HG02884 (cell line): Measurements from ENCODE around the gene FHIT.
A peak's percentile ranks its signal among the peaks of the same experiment; 100 is the strongest.

Experiments used
- ATAC-seq: cut with Tn5 transposase; IDR thresholded peaks from one replicate; pipeline ENCODE4 v1.9.1; 2021; ENCODE audit warnings: mild to moderate bottlenecking, moderate library complexity; ENCODE audit not compliant: unreplicated experiment

The FHIT gene

DNA sequence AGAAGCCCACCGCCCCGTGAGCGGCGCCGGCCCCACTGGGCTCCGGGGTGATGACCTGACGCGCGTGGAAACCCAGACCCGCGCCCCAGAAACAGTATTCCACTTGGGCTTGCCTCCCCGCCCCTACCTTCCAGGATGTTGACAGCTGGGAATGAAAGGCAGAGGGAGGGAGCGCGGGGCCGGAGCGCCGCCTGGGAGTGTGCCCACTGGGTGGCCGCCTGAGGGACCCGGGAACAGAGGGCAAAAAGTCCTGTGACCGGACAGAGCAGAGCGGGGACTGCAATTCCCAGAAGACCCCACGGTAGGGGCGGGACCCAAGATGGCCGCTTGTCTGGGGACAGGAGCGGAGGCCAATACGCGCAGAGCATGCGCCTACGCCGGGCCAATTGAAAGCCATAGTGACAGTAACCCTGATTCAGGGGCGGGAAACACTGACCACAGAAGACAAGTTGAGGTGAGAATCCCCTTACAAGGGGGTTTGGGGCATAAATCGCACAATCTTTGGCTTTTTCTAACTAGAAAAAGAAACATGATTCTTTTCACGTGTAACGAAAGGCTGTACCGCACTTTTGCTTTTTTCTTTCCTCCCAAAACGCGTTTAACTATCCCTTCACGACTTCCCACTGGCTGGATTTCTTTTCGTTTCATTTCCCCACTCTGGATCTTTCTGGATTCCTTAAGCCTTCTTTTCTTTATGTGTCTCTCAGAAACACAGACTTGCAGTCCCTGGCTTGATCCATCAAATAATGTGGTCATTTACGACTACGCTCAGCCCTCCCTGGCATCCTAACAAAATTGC is at the start of gene FHIT:
TSS of gene FHIT (minus strand) at position 279 of the 799 bp plus-strand sequence.
- ATAC-seq, result peak; percentile 88

DNA sequence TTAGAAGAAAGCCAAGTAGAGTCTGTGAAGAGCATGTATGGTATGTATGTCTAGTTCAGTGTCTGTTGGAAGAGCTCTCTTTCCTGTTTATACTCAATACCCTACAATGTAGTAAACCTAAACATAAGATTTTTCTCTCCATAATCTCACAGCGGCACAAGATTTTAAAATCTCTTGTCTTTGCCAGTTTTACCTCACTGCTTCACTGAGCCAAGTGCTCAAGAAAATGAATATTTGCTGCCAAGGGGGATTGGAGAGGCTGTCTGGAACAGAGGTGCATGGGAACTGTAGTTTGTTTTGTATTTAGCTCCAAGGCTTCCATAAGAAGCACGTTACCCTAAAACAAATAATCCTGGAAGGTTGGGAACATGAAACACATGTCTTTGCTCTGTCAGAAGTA is 49.5 kb upstream of the FHIT start:
- no peak for ATAC-seq

DNA sequence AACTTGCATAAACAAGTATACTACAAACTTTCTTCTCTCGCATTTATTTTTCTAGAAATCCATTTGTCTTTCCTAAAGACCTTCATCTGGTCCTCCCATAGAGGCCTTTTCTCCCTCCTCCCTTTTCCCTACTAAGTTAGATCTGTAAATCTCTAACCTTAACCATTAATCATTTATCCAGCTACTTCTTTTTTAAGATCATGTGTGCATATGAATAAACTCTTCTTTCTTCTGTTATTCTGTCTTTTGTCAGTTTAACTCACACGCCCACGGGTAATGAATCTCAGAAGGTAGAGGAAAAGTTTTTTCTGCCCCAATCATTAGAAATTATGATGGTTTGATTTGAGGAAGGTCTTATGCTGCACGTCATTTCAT is 48.7 kb upstream of the FHIT start:
- no peak for ATAC-seq

DNA sequence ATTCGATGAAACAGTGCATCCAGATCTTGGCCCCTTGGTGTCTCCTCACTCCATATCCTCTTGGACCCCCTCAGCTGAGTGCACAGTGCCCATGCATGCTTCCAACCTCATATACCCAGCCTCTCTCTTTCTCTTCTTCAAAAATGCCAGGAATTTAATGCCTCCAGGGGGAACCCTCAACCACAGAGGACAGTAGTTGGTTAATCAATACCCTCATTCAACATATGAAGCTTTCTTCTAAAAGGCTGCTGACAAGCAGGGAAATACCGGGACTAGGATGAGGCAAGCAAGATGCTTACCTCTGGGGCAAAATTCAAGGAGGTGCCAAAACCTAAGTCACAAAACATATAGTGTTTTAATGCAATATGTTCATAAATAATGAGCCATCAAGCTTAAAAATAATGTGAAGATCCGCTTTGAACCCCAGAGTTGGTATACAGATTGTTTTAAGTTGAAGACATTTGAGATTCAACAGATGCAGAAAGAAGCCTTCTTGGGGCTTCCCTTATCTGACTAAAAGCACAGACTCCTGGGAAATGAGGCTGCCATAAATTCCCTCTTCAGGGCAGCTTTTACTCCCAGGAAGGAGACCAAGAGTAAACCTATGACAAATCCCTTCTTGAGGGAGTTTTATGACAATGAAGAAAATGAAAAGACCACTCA is 48.2 kb upstream of the FHIT start:
- no peak for ATAC-seq

DNA sequence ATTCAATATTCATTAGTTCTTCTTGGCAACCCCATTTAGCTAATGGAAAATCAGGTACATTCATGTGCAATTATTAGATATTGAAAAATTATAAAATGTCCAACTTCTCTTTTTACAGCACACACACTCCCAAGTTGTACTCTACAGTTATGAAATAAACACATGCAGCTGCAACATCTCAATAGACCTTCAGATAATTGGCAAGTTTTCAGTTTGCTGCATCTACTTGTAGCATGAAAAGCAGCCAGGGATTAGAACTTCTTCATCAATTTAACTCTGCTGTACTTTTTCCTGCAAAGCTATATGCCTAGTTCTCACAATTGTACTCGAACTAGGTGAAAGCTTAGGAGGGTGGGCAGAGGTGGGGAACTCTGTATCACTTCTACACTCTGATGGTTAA is 46.6 kb upstream of the FHIT start:
- no peak for ATAC-seq

DNA sequence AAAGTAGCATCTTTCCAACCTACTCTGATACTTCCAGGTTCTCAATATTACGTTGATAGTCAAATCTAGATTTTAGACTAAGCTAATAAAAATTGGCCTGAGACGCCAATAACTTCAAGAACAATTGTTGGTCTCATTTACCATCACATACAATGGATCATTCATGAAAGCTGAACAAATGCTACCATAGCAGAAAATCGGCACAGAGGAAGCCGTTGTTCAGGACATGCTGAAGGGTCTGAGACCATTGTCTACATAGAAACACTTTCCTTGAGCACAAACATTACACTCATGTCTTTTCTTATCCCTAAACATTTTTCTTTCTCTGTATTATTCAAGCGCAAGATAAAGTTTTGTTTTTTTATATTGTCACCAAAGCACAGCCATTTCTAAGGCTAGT is 37.2 kb upstream of the FHIT start:
- ATAC-seq, result no peak

DNA sequence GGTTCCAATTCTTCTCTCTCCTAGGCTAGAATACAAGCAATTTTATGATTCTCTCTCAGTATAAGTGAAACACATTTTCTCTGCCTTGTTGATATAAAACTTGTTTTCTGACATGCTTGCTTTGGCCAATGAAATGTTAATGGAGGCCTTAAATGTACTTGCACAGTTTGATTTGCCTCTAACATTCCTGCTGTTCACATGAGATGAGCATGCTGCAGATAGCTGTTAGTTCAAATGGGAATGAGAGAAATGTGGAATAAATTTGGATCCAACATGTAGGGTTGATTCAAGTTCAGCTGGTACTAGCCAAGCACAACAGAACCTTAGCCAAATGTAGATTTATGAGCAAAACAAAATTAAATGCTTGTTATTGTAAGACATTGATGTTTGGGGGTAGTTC is 32.6 kb upstream of the FHIT start:
- ATAC-seq, result no peak

DNA sequence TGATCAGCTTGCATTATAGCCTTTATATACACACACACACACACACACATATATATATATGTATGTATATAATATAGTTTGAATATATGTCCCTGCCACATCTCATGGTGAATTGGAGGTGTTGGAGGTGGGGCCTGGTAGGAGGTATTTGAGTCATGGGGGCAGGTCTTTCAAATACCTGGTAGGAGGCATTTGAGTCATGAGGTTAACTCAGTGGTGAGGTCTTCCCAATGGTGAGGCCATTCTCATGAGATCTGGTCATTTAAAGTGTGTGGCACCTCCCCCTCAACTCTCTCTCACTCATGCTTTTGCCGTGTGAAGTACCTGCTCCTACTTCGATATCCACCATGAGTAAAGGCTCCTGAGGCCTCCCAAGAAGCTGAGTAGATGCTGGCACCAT is 27.5 kb upstream of the FHIT start:
- ATAC-seq, result no peak

DNA sequence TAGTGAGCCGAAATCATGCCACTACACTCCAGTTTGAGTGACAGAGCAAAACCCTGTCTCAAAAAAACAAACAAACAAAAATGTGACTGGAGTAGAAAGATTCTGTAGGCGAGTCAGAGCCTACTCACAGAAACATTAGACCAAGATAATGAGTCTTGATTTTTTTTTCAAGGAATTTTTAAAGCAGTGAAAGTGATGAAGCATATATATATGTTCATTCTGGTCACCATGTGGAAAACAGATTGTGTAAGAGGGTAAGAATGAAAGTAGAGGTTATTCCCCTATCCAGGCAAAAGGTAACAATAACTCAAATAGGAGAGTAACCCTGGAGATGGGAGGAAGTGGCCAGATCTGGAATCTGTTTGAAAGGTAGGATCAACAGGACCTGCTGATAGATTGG is 26.2 kb upstream of the FHIT start:
- ATAC-seq, result no peak

DNA sequence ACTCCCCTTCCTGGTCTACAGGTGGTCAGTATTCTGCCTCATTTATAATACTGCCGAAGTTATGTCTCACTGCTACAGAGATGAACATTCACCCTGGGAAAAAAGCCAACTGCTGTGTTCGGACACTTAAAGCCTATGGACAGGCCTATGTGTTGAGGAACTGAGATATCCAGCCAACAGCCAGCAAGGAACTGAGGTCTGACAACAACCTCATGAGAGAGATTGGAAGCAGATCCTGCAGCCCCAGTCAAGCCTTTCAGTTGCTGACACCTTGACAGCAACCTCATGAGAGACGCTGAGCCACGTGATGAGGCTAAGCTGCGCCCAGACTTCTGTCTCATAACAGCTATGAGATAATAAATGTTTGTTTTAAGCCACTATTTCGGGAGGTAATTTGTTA is 18.2 kb upstream of the FHIT start:
- ATAC-seq, result no peak

DNA sequence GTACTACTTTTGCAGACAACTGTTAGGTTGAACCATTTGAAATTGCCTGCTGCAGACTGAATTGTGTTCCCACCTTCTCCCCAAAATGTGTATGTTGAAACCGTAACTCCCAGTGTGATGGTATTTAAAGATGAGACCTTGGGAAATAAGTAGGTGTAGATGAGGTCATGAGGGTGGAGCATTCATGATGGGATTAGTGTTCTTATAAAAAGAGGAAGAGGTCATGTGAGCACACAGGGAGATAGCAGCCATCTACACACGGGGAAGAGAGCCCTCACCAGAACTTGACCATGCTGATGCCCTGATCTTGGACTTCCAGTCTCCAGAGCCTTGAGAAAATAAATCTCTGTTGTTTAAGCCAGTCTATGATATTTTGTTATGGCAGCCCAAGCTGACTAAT is 17.4 kb upstream of the FHIT start:
- no peak for ATAC-seq

DNA sequence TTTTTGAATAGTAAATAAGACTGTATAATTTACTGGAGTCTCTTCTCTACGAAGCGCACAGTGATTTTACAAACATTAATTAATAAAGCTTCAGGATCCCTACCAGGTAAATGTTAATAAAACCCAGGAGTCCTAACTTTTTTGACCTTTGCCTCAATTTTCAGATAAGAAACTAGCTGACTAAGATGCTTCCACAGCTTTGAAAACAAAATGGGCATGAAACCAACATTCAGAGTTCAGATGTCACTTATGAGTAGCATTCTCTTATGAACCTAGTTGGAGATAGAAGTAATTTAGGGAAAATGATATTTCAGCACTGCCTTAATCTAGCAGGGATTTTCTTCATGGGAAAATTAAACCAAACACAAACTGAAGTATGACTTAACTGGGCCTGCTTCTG is 13.0 kb upstream of the FHIT start:
- no peak for ATAC-seq

DNA sequence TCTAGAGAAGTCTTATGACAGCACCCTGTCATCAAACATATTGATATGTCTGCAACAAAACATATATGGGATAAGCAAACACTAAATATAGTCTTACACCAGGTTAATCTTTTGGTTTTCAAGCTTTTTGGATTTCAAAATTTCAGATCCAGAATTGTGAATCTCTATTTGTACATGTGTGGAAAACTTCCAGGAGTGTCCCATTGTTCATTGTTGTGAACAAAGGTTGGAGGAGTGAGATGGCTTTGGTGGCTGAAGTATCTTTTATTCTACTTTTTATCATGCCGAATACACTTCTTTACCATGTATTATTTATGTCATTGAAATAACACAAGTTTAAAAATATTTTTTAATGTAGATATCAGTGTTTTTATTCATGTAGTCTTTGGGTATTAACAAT is 5.9 kb upstream of the FHIT start:
- no peak for ATAC-seq

DNA sequence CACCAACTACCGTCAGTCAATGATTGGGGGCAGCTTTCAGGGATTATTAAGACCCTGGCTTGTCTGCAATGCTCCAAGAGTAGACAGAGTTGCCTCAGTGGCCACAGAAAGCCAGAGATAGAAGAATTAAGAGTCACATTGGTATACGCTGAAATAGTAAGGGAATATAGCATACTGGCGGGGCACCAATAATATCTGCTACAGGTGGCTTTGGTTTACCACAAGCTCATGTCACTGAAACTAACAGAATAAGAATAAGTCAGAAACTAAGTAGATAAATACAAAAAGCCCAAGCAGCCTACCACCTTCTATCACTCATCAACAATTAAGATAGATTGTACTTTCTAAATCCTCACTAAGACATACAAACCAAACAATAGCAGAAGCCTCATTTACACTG is 2.5 kb upstream of the FHIT start:
- no peak for ATAC-seq

DNA sequence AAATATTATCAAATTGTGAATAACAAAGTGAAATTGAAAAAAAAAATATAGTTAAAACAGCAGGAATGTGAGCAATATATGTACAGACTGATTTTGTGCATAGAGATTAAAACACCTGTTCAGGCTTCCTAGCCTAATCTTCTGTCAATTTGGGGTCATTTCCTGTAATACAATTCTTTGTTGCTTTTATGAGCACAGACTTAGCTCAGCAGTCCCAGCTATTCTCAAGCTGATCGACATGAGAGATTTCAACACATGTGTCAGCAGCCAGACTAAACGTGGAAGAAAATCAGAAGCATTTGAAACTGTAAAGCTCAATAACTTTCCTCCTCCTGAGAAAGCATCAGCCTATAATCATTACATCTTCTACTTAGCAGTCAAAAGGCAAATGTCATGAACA is 1.6 kb upstream of the FHIT start:
- ATAC-seq, result no peak

DNA sequence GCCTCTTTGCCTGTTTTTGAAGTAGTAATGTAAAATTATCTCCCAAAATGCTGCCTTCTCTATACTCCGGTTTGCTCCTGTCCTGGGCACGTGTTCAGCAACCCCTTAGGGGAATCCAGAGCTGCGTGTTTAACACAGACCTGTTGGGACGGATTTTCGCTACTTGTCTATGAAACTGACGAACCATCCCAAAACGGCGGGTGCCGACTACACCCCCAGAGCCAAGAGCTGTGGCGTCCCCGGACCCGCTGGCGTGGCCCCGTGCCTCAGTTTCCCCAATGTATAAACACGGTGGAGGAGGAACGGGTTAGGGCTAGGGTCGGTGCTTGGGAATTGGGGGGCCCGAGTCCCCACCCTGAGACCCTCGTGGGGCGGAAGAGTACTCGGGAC is 473 bp downstream of the FHIT start:
- no peak for ATAC-seq

DNA sequence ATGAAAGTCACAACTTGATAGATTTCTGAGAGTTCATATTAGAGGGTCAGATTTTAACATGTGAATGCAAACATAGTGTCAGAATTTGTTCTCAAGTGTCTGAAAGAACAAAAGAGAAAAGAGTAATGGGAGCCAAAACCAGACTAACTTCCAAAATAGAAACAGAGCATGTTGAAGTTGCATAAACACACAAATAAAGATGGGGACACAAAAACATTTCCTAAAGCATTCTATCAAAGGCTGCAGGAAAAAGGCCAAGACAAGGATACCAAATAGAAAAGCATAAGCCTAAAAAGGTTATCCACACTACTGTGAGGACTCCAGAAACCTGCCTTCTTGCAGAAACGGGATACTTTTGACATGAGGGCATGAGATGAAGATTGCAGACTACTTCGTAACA is 2.8 kb downstream of the FHIT start:
- no peak for ATAC-seq

DNA sequence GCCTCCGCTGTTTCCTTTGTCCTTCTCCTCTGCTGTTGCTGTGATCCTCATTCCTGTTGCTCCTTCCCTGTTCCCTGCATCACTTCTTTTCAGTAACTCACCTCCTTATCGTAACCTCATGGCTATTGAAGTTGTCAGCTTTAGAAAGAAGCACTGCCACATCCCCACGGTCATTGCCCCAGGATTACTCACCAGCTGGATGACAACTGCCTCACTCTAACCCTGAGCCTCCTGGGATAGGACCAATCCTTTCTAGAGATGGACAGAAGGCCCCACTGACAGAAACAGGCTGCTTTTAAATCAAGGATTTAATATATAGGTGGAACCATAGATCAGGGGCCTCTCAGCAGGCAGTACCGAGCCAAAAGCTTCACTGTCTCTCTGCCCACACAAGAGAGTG is 4.1 kb downstream of the FHIT start:
- no peak for ATAC-seq

DNA sequence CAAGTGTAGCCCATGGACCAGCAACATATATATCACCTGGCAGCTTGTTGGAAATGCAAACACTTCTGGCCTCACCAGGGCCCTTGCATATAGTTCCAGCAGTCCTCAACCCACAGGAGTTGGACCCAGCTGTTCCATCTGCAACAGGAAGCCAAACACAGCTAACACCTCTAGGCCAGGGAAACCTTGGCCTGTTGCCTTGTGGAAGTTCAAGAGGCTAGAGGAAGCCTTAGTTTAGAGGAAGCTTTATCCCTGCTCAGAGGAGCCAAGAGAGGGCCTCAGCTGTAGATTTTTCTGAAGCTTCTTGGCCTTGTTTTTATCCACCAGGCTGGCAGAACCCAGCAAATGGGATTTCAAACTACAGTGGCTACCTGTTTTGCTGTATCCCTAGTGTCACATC is 11.4 kb downstream of the FHIT start:
- no peak for ATAC-seq

DNA sequence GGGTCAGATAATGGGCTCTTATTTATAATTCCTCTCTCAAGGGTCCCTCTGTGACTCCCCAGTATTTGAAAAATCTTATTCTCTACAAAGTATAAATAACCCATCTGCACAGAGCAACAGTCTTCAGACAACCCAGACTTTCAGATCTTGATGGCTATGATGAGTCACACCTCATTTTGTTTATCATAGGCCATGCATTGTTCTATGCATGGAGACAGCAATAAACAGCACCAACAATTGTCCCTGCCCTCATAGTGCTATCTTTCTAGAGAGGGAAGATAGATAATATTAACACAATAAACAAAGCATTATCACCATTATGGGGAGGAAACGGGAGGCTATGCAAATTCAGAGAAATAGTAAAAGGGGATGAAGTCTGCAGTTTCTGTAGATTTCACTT is 13.4 kb downstream of the FHIT start:
- no peak for ATAC-seq

DNA sequence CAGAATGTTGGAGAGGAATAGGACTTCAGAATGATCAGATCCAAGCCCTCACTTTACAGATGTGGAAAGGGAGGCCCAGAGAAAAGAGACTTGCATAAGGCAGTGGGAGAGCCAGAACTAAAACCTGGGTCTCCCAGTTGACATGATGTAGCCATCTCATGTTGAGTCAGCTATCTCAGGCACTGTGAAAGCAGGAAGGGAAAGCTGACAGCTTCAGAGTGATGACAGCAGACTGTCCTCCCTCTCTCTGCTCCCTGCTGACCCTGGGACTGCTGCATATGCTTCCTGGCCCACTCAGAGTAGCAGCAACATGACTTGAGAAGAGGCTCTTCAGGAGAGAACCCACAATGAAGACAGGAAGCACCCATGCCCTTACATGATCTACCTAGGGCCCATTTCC is 14.7 kb downstream of the FHIT start:
- ATAC-seq, result peak; percentile 94

DNA sequence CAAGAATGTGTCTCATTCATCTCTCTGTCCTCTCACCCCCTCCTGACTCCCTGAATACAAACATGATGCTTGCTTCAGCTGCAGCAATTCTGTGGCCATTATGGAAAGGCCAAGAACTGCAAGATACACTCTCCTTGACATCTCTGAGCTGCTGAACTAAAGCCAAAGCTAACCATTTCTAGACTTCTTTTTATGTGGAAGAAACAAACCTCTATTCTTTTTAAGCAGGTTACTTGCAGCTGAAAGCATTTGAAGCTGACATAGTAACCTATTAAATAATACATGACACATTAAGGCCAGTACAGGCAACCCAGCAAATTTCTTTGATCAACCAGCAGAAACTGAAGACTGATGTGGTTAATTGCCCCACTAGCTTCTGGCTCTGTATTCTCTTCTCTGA is 17.5 kb downstream of the FHIT start:
- no peak for ATAC-seq

DNA sequence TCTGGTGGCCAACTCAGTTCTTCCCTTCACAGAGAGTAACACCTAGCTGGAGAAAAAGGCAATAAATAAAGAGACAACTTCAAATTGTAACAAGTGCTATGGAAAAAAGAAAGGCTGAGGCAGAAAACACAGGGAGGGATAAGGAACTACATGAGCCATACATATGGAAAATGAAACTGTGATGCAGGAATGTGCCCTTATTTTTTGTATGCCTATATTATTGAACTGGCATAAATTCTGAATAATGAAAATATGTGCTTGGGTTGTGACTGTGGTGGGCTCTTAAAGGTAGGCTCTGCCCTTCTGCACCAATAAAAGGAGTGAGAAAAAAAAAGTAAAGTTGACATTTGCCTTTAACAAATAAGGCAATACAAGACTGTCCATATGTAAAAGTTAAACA is 19.6 kb downstream of the FHIT start:
- ATAC-seq, result no peak
